SJSA1 (cell line): ENCODE results near the gene PRX. TPM values are rescaled to one million over a fixed set of nuclear protein-coding genes. Genes with fewer than 3 reads are reported as not detected.

ENCODE experiments used
- DNase-seq, 2 experiments: peaks; one replicate each; pipeline ENCODE4 v3.0.0-alpha.2; 2015 to 2020; ENCODE audit warnings: low spot score in 2 of 2, low read depth in 1 of 2
- H3K27ac ChIP-seq: fragments of 250-450 bp; sonication (Bioruptor Pico); 2 replicates; pipeline ENCODE4 v1.5.1; 2020; ENCODE audit warnings: mild to moderate bottlenecking, moderate library complexity
- H3K27me3 ChIP-seq: fragments of 250-450 bp; sonication (Bioruptor Pico); replicated peaks from 2 replicates; pipeline ENCODE4 v1.5.1; 2020; ENCODE audit warnings: mild to moderate bottlenecking, moderate library complexity
- H3K36me3 ChIP-seq: fragments of 250-450 bp; sonication (Bioruptor Pico); 2 replicates; pipeline ENCODE4 v1.5.1; 2020; ENCODE audit warnings: mild to moderate bottlenecking
- H3K4me1 ChIP-seq: fragments of 250-450 bp; sonication (Bioruptor Pico); replicated peaks from 2 replicates; pipeline ENCODE4 v1.6.1; 2021; ENCODE audit warnings: mild to moderate bottlenecking
- H3K4me3 ChIP-seq: fragments of 250-450 bp; sonication (Bioruptor Pico); 2 replicates; pipeline ENCODE4 v1.5.1; 2020; ENCODE audit warnings: mild to moderate bottlenecking
- H3K9me3 ChIP-seq: fragments of 250-450 bp; sonication (Bioruptor Pico); replicated peaks from 2 replicates; pipeline ENCODE4 v1.5.1; 2020; ENCODE audit warnings: mild to moderate bottlenecking
- total RNA-seq: library from RNA; depleted of rRNA; stranded (reverse); fragments of >200 nt; shearing (Covaris generic); gene quantifications from 2 replicates; pipeline ENCODE4 v1.2.3, GENCODE V29; 2014; rRNA removed

The PRX gene
- total RNA-seq, 1 experiment from 2014 or later = 2.4 TPM

DNA sequence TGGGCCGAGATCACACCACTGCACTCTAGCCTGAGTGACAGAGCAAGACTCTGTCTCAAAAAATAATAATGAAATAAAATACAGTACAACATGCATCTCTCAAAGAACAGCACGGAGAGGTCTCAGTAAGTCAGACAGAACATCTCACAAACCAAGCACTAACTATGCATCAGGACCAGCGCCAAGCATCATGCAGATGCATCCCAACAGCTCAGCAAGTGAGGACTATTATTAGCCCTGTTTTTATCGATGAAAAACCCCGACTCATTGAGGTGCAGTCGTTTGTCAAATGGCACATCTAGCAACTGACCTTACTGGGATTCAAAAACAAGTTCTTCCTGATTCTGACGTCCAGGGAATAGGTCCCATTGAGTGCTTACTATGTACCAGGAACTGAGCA, 68.8 kb downstream of the PRX start:
- no peak for DNase-seq

More for the DNA sequence above, 68.8 kb downstream of the PRX start:
- peaks cover 7% of the 10 kb centered on the region for H3K4me1 ChIP-seq
- H3K9me3 ChIP-seq = no peaks in the 10 kb centered on the region
- peaks cover 7% of the 10 kb centered on the region for H3K36me3 ChIP-seq
- no peaks in the 10 kb centered on the region for H3K27me3 ChIP-seq
- H3K27ac ChIP-seq = no peak overlapping the region
- no peak overlapping the region for H3K4me3 ChIP-seq

Other genes with a start within 250 kb of the PRX start
- 6.6 and 7.4 TPM in 2 replicates for gene MAP3K10, start 222.0 kb downstream of the PRX start, total RNA-seq
- gene TTC9B, start 195.0 kb downstream of the PRX start, total RNA-seq = not detected in 2 replicates
- not detected in 2 replicates for gene CCNP, start 186.7 kb downstream of the PRX start, total RNA-seq
- gene AKT2, start 128.0 kb downstream of the PRX start, total RNA-seq = 64.6 and 71.9 TPM in 2 replicates
- 11.6 and 41.7 TPM in 2 replicates for gene C19orf47, start 65.0 kb downstream of the PRX start, total RNA-seq
- gene PLD3, start 64.7 kb downstream of the PRX start, total RNA-seq = 208 and 270 TPM in 2 replicates
- 0.08 TPM in 1 of 2 replicates, not detected in the other for gene HIPK4, start 23.2 kb downstream of the PRX start, total RNA-seq
- gene SERTAD1, start 12.6 kb upstream of the PRX start, total RNA-seq = 25.7 and 38.1 TPM in 2 replicates
- gene SERTAD3, start 31.0 kb upstream of the PRX start, total RNA-seq = 16.1 and 16.3 TPM in 2 replicates
- gene BLVRB, start 52.4 kb upstream of the PRX start, total RNA-seq = 106 and 116 TPM in 2 replicates
- gene SPTBN4, start 53.6 kb upstream of the PRX start, total RNA-seq = 0.61 TPM in 1 of 2 replicates, not detected in the other
- gene SHKBP1, start 163.5 kb upstream of the PRX start, total RNA-seq = 16.2 and 16.4 TPM in 2 replicates
- gene LTBP4, start 188.0 kb upstream of the PRX start, total RNA-seq = 16.5 and 23.7 TPM in 2 replicates